ENCODE data around the gene TCF23.

TCF23 gene

GRCh38 chr2:27126252-27126710 lies 22.5 kb upstream of the TCF23 start:
- H3F3A ChIP-seq (ENCODE audit: low read depth) = no peaks in the 10 kb centered on the region
- no peak for TF ChIP-seq CTCF (conservative IDR thresholded peaks at IDR 0.05; ENCODE audit: low read length)
- H3K27me3 ChIP-seq (ENCODE audit: insufficient read depth, low read length, poor library complexity, severe bottlenecking) = no peaks in the 10 kb centered on the region
- no peak overlapping the region for H3K9ac ChIP-seq (ENCODE audit: low read depth, low read length, poor library complexity, severe bottlenecking)
- no peak overlapping the region for H3K4me2 ChIP-seq (ENCODE audit: low read depth, low read length, poor library complexity, severe bottlenecking)
- no peaks in the 10 kb centered on the region for H3K79me2 ChIP-seq (ENCODE audit: insufficient read depth, low read length)
- no peaks in the 10 kb centered on the region for H4K20me1 ChIP-seq (ENCODE audit: insufficient read depth, low read length, poor library complexity, severe bottlenecking)
- no peak overlapping the region for H3K4me3 ChIP-seq (ENCODE audit: low read length, poor library complexity, severe bottlenecking)
- H3K36me3 ChIP-seq (ENCODE audit: insufficient read depth, low read length) = peaks cover 2% of the 10 kb centered on the region; the same call in 1 of the 2 replicates
- no peak overlapping the region for H2AFZ ChIP-seq (ENCODE audit: low read length)
- no peaks in the 10 kb centered on the region for H3K9me2 ChIP-seq (replicated peaks; ENCODE audit: low read depth, low read length)
- H3K4me1 ChIP-seq (ENCODE audit: insufficient read depth, low read length, poor library complexity, severe bottlenecking) = peaks cover 5% of the 10 kb centered on the region
- H3K9me3 ChIP-seq (ENCODE audit: insufficient read depth, low read depth, low read length) = no peaks in the 10 kb centered on the region

DNA sequence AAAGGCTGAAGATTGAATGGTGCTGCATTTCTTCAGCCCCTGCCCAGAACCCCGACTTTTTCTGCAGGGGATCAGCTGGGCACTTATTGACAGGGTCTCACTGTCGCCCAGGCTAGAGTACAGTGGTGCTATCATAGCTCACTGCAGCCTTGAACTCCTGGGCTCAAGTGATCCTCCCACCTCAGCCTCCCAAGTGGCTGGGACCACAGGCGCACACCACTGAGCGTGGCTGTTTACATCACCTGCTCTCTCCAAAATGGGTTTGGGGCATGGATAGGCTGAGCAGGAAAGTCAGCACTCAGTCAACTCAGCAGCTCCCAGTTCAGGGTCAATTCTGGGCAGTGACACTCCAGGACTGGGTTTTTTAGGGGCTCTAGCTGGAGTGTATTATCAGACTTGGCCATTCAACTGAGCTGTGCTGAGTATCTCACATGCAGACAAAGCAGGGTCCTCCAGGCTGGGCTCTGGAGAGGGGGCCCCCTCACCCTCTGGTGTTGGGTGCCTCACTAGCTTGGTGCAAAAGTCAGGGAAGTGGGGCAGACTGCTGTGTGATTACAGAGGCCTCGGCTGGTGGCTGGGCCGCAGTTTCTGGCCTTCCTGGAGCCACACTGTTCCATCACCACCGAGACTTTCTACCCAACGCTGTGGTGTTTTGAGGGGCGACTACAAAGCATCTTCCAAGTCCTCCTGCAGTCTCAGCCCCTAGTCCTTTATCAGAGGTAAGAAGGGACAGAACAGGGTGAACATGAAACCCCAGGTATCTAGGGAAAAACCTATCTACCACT lies 20.7 kb upstream of the TCF23 start:
- no peaks in the 10 kb centered on the region for H3K9me2 ChIP-seq (replicated peaks; ENCODE audit: low read depth, low read length)
- H3K36me3 ChIP-seq (ENCODE audit: insufficient read depth, low read length) = peaks cover 10% of the 10 kb centered on the region; the same call in 1 of the 2 replicates
- no peak overlapping the region for H2AFZ ChIP-seq (ENCODE audit: low read length)
- H3F3A ChIP-seq (ENCODE audit: low read depth) = no peaks in the 10 kb centered on the region
- H3K27me3 ChIP-seq (ENCODE audit: insufficient read depth, low read length, poor library complexity, severe bottlenecking) = no peaks in the 10 kb centered on the region
- no peak overlapping the region for H3K4me2 ChIP-seq (ENCODE audit: low read depth, low read length, poor library complexity, severe bottlenecking)
- no peak for TF ChIP-seq CTCF (conservative IDR thresholded peaks at IDR 0.05; ENCODE audit: low read length)
- TF ChIP-seq EZH2phosphoT487 (IDR thresholded peaks at IDR 0.05; ENCODE audit: borderline replicate concordance) = no peak
- no peak overlapping the region for H3K9ac ChIP-seq (ENCODE audit: low read depth, low read length, poor library complexity, severe bottlenecking)
- H3K79me2 ChIP-seq (ENCODE audit: insufficient read depth, low read length) = peaks cover 17% of the 10 kb centered on the region
- H3K4me1 ChIP-seq (ENCODE audit: insufficient read depth, low read length, poor library complexity, severe bottlenecking) = peaks cover 13% of the 10 kb centered on the region
- no peaks in the 10 kb centered on the region for H3K9me3 ChIP-seq (ENCODE audit: insufficient read depth, low read depth, low read length)
- H3K4me3 ChIP-seq (ENCODE audit: low read length, poor library complexity, severe bottlenecking) = no peak overlapping the region
- H4K20me1 ChIP-seq (ENCODE audit: insufficient read depth, low read length, poor library complexity, severe bottlenecking) = peaks cover 4% of the 10 kb centered on the region

DNA sequence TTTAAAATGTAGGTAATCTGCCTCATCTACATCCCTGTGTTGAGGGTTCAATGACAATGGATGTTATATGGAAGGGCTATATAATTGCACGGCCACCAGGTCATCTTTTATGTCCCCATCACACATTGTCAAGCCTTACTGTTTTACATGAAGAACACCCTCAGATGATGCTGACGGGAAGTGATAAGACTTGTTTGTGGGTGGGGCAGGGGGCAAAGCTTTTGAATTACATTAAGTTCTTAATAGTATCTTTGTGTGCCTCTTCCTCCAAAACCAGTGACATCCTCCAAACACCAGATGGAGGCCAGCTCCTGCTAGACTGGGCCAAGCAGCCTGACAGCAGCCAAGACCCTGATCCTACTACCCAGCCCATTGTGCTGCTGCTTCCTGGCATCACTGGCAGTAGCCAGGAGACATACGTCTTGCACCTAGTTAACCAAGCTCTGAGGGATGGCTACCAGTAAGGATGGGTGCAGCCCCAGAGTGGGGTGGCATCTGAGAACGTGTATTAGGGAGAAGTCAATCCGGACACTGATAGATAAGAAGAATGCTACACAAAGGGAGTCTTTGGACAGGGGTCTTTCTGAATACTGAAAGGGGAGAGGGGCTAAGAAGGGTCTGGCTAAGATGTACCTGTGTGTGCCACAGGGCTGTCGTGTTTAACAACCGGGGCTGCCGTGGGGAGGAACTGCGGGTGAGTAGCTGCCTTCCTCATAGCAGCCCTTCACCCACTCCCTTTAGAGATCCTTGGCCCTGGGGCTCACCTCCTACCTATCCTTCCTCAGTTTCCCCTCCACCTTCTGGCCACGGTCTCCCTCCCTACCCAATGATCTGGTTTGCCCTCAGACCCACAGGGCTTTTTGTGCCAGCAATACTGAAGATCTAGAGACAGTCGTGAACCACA lies 19.9 kb upstream of the TCF23 start:
- Histone ChIP-seq H2AFZ (ENCODE audit: low read length) (no peak overlapping the region), H3K4me2 (ENCODE audit: low read depth, low read length, poor library complexity, severe bottlenecking) (no peak overlapping the region), H3K9me3 (ENCODE audit: insufficient read depth, low read depth, low read length) (no peaks in the 10 kb centered on the region), H3K79me2 (ENCODE audit: insufficient read depth, low read length) (peaks cover 26% of the 10 kb centered on the region), H3K9me2 (replicated peaks; ENCODE audit: low read depth, low read length) (no peaks in the 10 kb centered on the region), H3K9ac (ENCODE audit: low read depth, low read length, poor library complexity, severe bottlenecking) (no peak overlapping the region), H3K27me3 (ENCODE audit: insufficient read depth, low read length, poor library complexity, severe bottlenecking) (no peaks in the 10 kb centered on the region), H4K20me1 (ENCODE audit: insufficient read depth, low read length, poor library complexity, severe bottlenecking) (peaks cover 10% of the 10 kb centered on the region), H3K36me3 (ENCODE audit: insufficient read depth, low read length) (peaks cover 10% of the 10 kb centered on the region; the same call in 1 of the 2 replicates), H3K4me3 (ENCODE audit: low read length, poor library complexity, severe bottlenecking) (no peak overlapping the region), H3K4me1 (ENCODE audit: insufficient read depth, low read length, poor library complexity, severe bottlenecking) (peaks cover 20% of the 10 kb centered on the region), H3F3A (ENCODE audit: low read depth) (no peaks in the 10 kb centered on the region)
- no peak for TF ChIP-seq CTCF (conservative IDR thresholded peaks at IDR 0.05; ENCODE audit: low read length)
- TF ChIP-seq EZH2phosphoT487 (IDR thresholded peaks at IDR 0.05; ENCODE audit: borderline replicate concordance) = no peak

Measured in Loucy (cell line).